ENCODE data around the gene TCF3.

Gene TCF3

GRCh38 chr19:1577929-1578618 lies 74.3 kb downstream of the TCF3 start:
- ChIA-PET CTCF (interaction anchor here (1.5 kb wide), 1 partner anchor 217 kb away, joined by 3 read pairs; no protein-coding TSS in a partner anchor), POLR2A (no interaction called here)
- TF ChIP-seq CTCF (IDR thresholded peaks at IDR 0.05; ENCODE audit: insufficient read depth, low read length, missing control alignments), result no peak

GRCh38 chr19:1577090-1577928 lies 75.1 kb downstream of the TCF3 start:
- CTCF ChIA-PET, result no interaction called here
- TF ChIP-seq CTCF (IDR thresholded peaks at IDR 0.05; ENCODE audit: insufficient read depth, low read length, missing control alignments), result no peak
- DNase-seq (ENCODE audit: low read depth, low spot score), result no peak
- POLR2A ChIA-PET, result interaction anchor here (1.3 kb wide), 1 partner anchor 15 kb away, joined by 3 read pairs; the partner anchor contains the start of gene MBD3
- no peak overlapping the region for H3K4me3 ChIP-seq (ENCODE audit: low read depth, low read length)

More at GRCh38 chr19:1577929-1578618, 74.3 kb downstream of the TCF3 start:
- no peak for DNase-seq (ENCODE audit: low read depth, low spot score)
- no peak overlapping the region for H3K4me3 ChIP-seq (ENCODE audit: low read depth, low read length)

GRCh38 chr19:1576242-1577089 lies 75.9 kb downstream of the TCF3 start:
- no peak for TF ChIP-seq CTCF (IDR thresholded peaks at IDR 0.05; ENCODE audit: insufficient read depth, low read length, missing control alignments)
- POLR2A ChIA-PET, result interaction anchor here (1.3 to 1.4 kb wide), 2 partner anchors 13 to 16 kb away, joined by 3 read pairs; partner anchors contain the start of gene MBD3
- no peak for DNase-seq (ENCODE audit: low read depth, low spot score)
- H3K4me3 ChIP-seq (ENCODE audit: low read depth, low read length), result no peak overlapping the region
- CTCF ChIA-PET, result interaction anchor here (1.0 to 1.9 kb wide), 2 partner anchors 11 to 14 kb away, joined by 3 to 6 read pairs; no protein-coding TSS in a partner anchor

- TF ChIP-seq CTCF (IDR thresholded peaks at IDR 0.05; ENCODE audit: insufficient read depth, low read length, missing control alignments), result no peak
- ChIA-PET CTCF (interaction anchor here (1.0 to 1.9 kb wide), 3 partner anchors 12 to 97 kb away, joined by 3 to 6 read pairs (median 4); no protein-coding TSS in a partner anchor), POLR2A (interaction anchor here (1.4 kb wide), 1 partner anchor 14 kb away, joined by 3 read pairs; no protein-coding TSS in a partner anchor)
- no peak for DNase-seq (ENCODE audit: low read depth, low spot score)
- no peak overlapping the region for H3K4me3 ChIP-seq (ENCODE audit: low read depth, low read length)
Observed at GRCh38 chr19:1575323-1576241, 76.8 kb downstream of the TCF3 start.

- no peak overlapping the region for H3K4me3 ChIP-seq (ENCODE audit: low read depth, low read length)
- POLR2A ChIA-PET, result no interaction called here
- CTCF ChIA-PET, result interaction anchor here (1.7 to 1.9 kb wide), 2 partner anchors 13 to 98 kb away, joined by 4 to 6 read pairs; no protein-coding TSS in a partner anchor
- TF ChIP-seq CTCF (IDR thresholded peaks at IDR 0.05; ENCODE audit: insufficient read depth, low read length, missing control alignments), result no peak
- DNase-seq (ENCODE audit: low read depth, low spot score), result no peak
Observed at GRCh38 chr19:1574354-1575136, 77.9 kb downstream of the TCF3 start.
